WTC11 (cell line): ENCODE data around the gene MUC3A. TPM values are rescaled to one million over a fixed set of nuclear protein-coding genes. Genes with fewer than 3 reads are reported as not detected.

Experiments
- ATAC-seq: fragments of 200-7000 bp; cut with Tn5 transposase; 2 replicates; pipeline ENCODE4 v1.10.0; 2021; ENCODE audit warnings: mild to moderate bottlenecking, moderate library complexity
- CTCF ChIA-PET: fragments of 300-600 bp; sonication (Branson Sonifier 250); formaldehyde crosslinking; loops from one replicate; lab custom pipeline; 2021; ENCODE audit warnings: antibody characterized with exemption; lab: Charles Lee
- POLR2A ChIA-PET: fragments of 350-600 bp; sonication (Branson Sonifier 250); formaldehyde crosslinking; loops from one replicate; lab custom pipeline; 2021; ENCODE audit warnings: antibody characterized with exemption; lab: Charles Lee
- DNase-seq: peaks from one replicate; pipeline ENCODE4 v3.0.0; 2021; ENCODE audit warnings: low spot score
- H3K27ac Mint-ChIP-seq: 2 replicates; pipeline ENCODE4 v1.8.0; 2021; ENCODE audit warnings: mixed read lengths
- H3K27me3 Mint-ChIP-seq: 2 replicates; pipeline ENCODE4 v1.8.0; 2021; ENCODE audit warnings: low read depth, mild to moderate bottlenecking, moderate library complexity, mixed read lengths
- H3K36me3 Mint-ChIP-seq: 2 replicates; pipeline ENCODE4 v1.8.0; 2021; ENCODE audit warnings: mixed read lengths
- H3K4me1 Mint-ChIP-seq: 2 replicates; pipeline ENCODE4 v1.8.0; 2022; ENCODE audit warnings: mixed read lengths
- H3K4me3 Mint-ChIP-seq: 2 replicates; pipeline ENCODE4 v1.8.0; 2021; ENCODE audit warnings: mild to moderate bottlenecking, moderate library complexity, mixed read lengths
- H3K9me3 Mint-ChIP-seq: 2 replicates; pipeline ENCODE4 v1.8.0; 2021; ENCODE audit warnings: mixed read lengths
- ARID4B ChIP-seq: sonication (generic); formaldehyde crosslinking; IDR thresholded peaks from 2 replicates; pipeline ENCODE4 v1.8.0; 2023; ENCODE audit warnings: missing genetic modification reagents, mild to moderate bottlenecking, borderline replicate concordance
- ATF3 ChIP-seq: sonication (generic); formaldehyde crosslinking; conservative IDR thresholded peaks from 2 replicates; pipeline ENCODE4 v1.8.1; 2022; ENCODE audit warnings: mild to moderate bottlenecking, missing genetic modification reagents
- E2F4 ChIP-seq: sonication (generic); formaldehyde crosslinking; IDR thresholded peaks from 2 replicates; pipeline ENCODE4 v1.8.1; 2022; ENCODE audit warnings: low read depth, mild to moderate bottlenecking, moderate library complexity, missing genetic modification reagents, borderline replicate concordance
- FOXP1 ChIP-seq: sonication (generic); formaldehyde crosslinking; IDR thresholded peaks from 2 replicates; pipeline ENCODE4 v1.8.0; 2022; ENCODE audit warnings: missing genetic modification reagents, mild to moderate bottlenecking, moderate library complexity, borderline replicate concordance
- GTF2I ChIP-seq: fragments of 250-450 bp; sonication (Bioruptor Pico); conservative IDR thresholded peaks from 2 replicates; pipeline ENCODE4 v1.4.0; 2021; ENCODE audit warnings: mild to moderate bottlenecking
- IRF2 ChIP-seq: sonication (generic); formaldehyde crosslinking; IDR thresholded peaks from 2 replicates; pipeline ENCODE4 v1.8.0; 2022; ENCODE audit warnings: low read depth, missing genetic modification reagents, borderline replicate concordance
- JUN ChIP-seq: sonication (generic); formaldehyde crosslinking; IDR thresholded peaks from 2 replicates; pipeline ENCODE4 v1.8.0; 2023; ENCODE audit warnings: mild to moderate bottlenecking, missing genetic modification reagents
- MLX ChIP-seq: sonication (generic); formaldehyde crosslinking; IDR thresholded peaks from 2 replicates; pipeline ENCODE4 v1.8.1; 2023; ENCODE audit warnings: mild to moderate bottlenecking, missing genetic modification reagents, moderate library complexity
- NFATC4 ChIP-seq: fragments of 250-450 bp; sonication (Bioruptor Pico); IDR thresholded peaks from 2 replicates; pipeline ENCODE4 v1.9.0; 2021; ENCODE audit warnings: mild to moderate bottlenecking
- ZBTB43 ChIP-seq: sonication (generic); formaldehyde crosslinking; IDR thresholded peaks from 2 replicates; pipeline ENCODE4 v1.8.1; 2023; ENCODE audit warnings: mild to moderate bottlenecking, missing genetic modification reagents
- ZNF121 ChIP-seq: sonication (generic); formaldehyde crosslinking; IDR thresholded peaks from 2 replicates; pipeline ENCODE4 v1.8.0; 2023; ENCODE audit warnings: missing genetic modification reagents
- ZSCAN18 ChIP-seq: fragments of 250-450 bp; sonication (Bioruptor Pico); IDR thresholded peaks from 2 replicates; pipeline ENCODE4 v2.1.2; 2022; ENCODE audit warnings: mild to moderate bottlenecking, moderate library complexity
- total RNA-seq: library from RNA; stranded (reverse); gene quantifications from 3 replicates; pipeline ENCODE4 v1.2.3, GENCODE V29; 2021
- TF ChIP-seq, protein P1 (sequence below): sonication (generic); formaldehyde crosslinking; conservative IDR thresholded peaks from 2 replicates; pipeline ENCODE4 v1.8.1; 2023; ENCODE audit warnings: mild to moderate bottlenecking, low read depth, missing genetic modification reagents, moderate library complexity
- TF ChIP-seq, protein P2 (sequence below): sonication (generic); formaldehyde crosslinking; IDR thresholded peaks from 2 replicates; pipeline ENCODE4 v1.8.1; 2023; ENCODE audit warnings: mild to moderate bottlenecking, moderate library complexity, missing genetic modification reagents
- TF ChIP-seq, protein P3 (sequence below): sonication (generic); formaldehyde crosslinking; IDR thresholded peaks from 2 replicates; pipeline ENCODE4 v1.8.0; 2022; ENCODE audit warnings: mild to moderate bottlenecking, missing genetic modification reagents

MUC3A gene
- total RNA-seq, 1 experiment from 2014 or later: 50.6 TPM

DNA sequence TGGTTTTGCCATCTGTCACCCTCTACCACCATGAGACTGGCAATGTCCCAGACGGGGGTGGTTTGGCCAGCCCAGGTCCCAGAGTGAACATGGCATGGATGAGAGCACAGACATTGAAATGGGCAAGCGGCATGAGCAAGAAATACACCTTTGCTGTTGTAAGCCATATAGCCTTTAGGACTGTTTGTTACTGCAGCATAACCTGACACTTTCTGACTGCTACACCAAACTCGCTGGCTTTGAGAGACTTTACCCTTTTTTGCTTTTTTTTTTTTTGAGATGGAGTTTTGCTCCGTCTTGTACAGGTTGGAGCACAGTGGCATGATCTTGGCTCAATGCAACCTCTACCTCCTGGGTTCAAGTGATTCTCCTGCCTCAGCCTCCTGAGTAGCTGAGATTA, 5.2 kb upstream of the MUC3A start (continued):
- no peak for TF ChIP-seq ATF3 (CRISPR knock-in tag)
- no peak for TF ChIP-seq IRF2 (CRISPR knock-in tag)
- TF ChIP-seq ZBTB43 (CRISPR knock-in tag): no peak
- 0 out of 2 replicates have a peak, but pooled peaks have one; percentile 55 for TF ChIP-seq GTF2I (CRISPR knock-in tag)
- TF ChIP-seq, all 79 proteins: peak for 2

GRCh38 chr7:100946111-100946510, 3.2 kb upstream of the MUC3A start:
- POLR2A ChIA-PET: interaction anchor here (1.3 kb wide), 1 partner anchor 237 kb away, joined by 3 read pairs; no protein-coding TSS in a partner anchor
- H3K9me3 Mint-ChIP-seq: peaks cover 13% of the 10 kb centered on the region
- peaks cover 55% of the 10 kb centered on the region for H3K4me1 Mint-ChIP-seq
- peak overlapping the region; percentile 77 for H3K27ac Mint-ChIP-seq
- no peak overlapping the region for H3K4me3 Mint-ChIP-seq
- TF ChIP-seq, protein P1, sequence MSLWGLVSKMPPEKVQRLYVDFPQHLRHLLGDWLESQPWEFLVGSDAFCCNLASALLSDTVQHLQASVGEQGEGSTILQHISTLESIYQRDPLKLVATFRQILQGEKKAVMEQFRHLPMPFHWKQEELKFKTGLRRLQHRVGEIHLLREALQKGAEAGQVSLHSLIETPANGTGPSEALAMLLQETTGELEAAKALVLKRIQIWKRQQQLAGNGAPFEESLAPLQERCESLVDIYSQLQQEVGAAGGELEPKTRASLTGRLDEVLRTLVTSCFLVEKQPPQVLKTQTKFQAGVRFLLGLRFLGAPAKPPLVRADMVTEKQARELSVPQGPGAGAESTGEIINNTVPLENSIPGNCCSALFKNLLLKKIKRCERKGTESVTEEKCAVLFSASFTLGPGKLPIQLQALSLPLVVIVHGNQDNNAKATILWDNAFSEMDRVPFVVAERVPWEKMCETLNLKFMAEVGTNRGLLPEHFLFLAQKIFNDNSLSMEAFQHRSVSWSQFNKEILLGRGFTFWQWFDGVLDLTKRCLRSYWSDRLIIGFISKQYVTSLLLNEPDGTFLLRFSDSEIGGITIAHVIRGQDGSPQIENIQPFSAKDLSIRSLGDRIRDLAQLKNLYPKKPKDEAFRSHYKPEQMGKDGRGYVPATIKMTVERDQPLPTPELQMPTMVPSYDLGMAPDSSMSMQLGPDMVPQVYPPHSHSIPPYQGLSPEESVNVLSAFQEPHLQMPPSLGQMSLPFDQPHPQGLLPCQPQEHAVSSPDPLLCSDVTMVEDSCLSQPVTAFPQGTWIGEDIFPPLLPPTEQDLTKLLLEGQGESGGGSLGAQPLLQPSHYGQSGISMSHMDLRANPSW (CRISPR knock-in tag): no peak
- TF ChIP-seq MLX (no peak), ZBTB43 (CRISPR knock-in tag) (no peak), FOXP1 (CRISPR knock-in tag) (no peak), ARID4B (CRISPR knock-in tag) (no peak), ZSCAN18 (no peak), JUN (no peak), E2F4 (CRISPR knock-in tag) (no peak), NFATC4 (CRISPR knock-in tag) (no peak), ZNF121 (CRISPR knock-in tag) (no peak)
- TF ChIP-seq, protein P2, sequence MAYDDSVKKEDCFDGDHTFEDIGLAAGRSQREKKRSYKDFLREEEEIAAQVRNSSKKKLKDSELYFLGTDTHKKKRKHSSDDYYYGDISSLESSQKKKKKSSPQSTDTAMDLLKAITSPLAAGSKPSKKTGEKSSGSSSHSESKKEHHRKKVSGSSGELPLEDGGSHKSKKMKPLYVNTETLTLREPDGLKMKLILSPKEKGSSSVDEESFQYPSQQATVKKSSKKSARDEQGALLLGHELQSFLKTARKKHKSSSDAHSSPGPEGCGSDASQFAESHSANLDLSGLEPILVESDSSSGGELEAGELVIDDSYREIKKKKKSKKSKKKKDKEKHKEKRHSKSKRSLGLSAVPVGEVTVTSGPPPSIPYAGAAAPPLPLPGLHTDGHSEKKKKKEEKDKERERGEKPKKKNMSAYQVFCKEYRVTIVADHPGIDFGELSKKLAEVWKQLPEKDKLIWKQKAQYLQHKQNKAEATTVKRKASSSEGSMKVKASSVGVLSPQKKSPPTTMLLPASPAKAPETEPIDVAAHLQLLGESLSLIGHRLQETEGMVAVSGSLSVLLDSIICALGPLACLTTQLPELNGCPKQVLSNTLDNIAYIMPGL (CRISPR knock-in tag): no peak
- TF ChIP-seq, protein P3, sequence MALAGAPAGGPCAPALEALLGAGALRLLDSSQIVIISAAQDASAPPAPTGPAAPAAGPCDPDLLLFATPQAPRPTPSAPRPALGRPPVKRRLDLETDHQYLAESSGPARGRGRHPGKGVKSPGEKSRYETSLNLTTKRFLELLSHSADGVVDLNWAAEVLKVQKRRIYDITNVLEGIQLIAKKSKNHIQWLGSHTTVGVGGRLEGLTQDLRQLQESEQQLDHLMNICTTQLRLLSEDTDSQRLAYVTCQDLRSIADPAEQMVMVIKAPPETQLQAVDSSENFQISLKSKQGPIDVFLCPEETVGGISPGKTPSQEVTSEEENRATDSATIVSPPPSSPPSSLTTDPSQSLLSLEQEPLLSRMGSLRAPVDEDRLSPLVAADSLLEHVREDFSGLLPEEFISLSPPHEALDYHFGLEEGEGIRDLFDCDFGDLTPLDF: no peak
- no peaks in the 10 kb centered on the region; the same call in 1 of the 2 replicates for H3K27me3 Mint-ChIP-seq
- H3K36me3 Mint-ChIP-seq: peaks cover 16% of the 10 kb centered on the region
- CTCF ChIA-PET: interaction anchor here (1.7 kb wide), 1 partner anchor 20 kb away, joined by 6 read pairs; no protein-coding TSS in a partner anchor
- ATAC-seq (no peak), DNase-seq (no peak)
